Type B pancreatic cell (in vitro differentiated cells): ENCODE results near the gene POU2F2. TPM values are rescaled to one million over a fixed set of nuclear protein-coding genes. Genes with fewer than 3 reads are reported as not detected.

Experiments
- DNase-seq: peaks from one replicate; pipeline ENCODE4 v3.0.0; 2021; ENCODE audit warnings: mixed read lengths; ENCODE audit not compliant: unreplicated experiment; ENCODE audit errors: extremely low spot score
- H3K27ac Mint-ChIP-seq: 2 replicates; pipeline ENCODE4 v1.8.0; 2021; ENCODE audit warnings: mild to moderate bottlenecking, mixed read lengths
- H3K27me3 Mint-ChIP-seq: 2 replicates; pipeline ENCODE4 v1.8.0; 2021; ENCODE audit warnings: mixed read lengths
- H3K36me3 Mint-ChIP-seq: 2 replicates; pipeline ENCODE4 v1.8.0; 2021; ENCODE audit warnings: mixed read lengths
- H3K4me1 Mint-ChIP-seq: one replicate; pipeline ENCODE4 v1.8.0; 2021; ENCODE audit warnings: mixed read lengths; ENCODE audit not compliant: unreplicated experiment
- H3K4me3 Mint-ChIP-seq: 2 replicates; pipeline ENCODE4 v1.8.0; 2021; ENCODE audit warnings: mild to moderate bottlenecking, mixed read lengths
- H3K9me3 Mint-ChIP-seq: 2 replicates; pipeline ENCODE4 v1.8.0; 2021; ENCODE audit warnings: mixed read lengths
- CTCF ChIP-seq: fragments of 200-600 bp; sonication (generic); conservative IDR thresholded peaks from 2 replicates; pipeline ENCODE4 v1.5.0; 2021; ENCODE audit warnings: antibody characterized with exemption, mild to moderate bottlenecking
- total RNA-seq: library from RNA; stranded (reverse); gene quantifications from 2 replicates; pipeline ENCODE4 v1.2.1, GENCODE V29; 2021; ENCODE audit warnings: low replicate concordance

The POU2F2 gene
- total RNA-seq, 1 donor from 2014 or later: 1.7 TPM

GRCh38 chr19:42170715-42171114, 38.5 kb upstream of the POU2F2 start:
- Mint-ChIP-seq H3K4me3 (no peak overlapping the region), H3K4me1 (peaks cover 16% of the 10 kb centered on the region), H3K27ac (no peak overlapping the region), H3K36me3 (no peaks in the 10 kb centered on the region), H3K9me3 (no peaks in the 10 kb centered on the region), H3K27me3 (peaks cover 83% of the 10 kb centered on the region)
- no peak for TF ChIP-seq CTCF
- no peak for DNase-seq

- no peaks in the 10 kb centered on the region for H3K9me3 Mint-ChIP-seq
- H3K27ac Mint-ChIP-seq: no peak overlapping the region
- no peak for TF ChIP-seq CTCF
- H3K27me3 Mint-ChIP-seq: peaks cover 83% of the 10 kb centered on the region
- no peak for DNase-seq
- H3K4me3 Mint-ChIP-seq: no peak overlapping the region
- H3K4me1 Mint-ChIP-seq: peaks cover 16% of the 10 kb centered on the region
- no peaks in the 10 kb centered on the region for H3K36me3 Mint-ChIP-seq
Measured at GRCh38 chr19:42169486-42170413, 37.5 kb upstream of the POU2F2 start.

DNA sequence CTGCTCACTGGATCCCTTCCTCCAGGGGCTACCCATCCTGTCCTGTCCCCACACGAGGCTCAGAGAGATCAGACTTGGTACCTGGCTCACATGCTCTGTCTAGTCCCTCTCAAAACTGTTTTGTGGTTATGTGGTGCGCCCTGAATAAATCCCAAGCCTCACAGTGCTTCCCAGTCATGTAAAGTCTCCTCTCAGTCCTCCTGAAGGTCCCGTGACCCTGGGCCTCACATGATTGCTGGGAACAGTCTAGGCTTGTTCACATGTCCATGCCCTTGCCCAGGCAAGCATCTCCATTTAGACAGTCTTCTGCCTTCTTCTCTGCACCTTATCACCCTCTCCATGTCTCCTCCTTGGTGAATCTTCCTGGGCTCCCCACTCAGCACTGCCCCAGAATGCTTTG, 36.0 kb upstream of the POU2F2 start:
- no peak overlapping the region for H3K4me3 Mint-ChIP-seq
- H3K4me1 Mint-ChIP-seq: peaks cover 16% of the 10 kb centered on the region
- no peaks in the 10 kb centered on the region for H3K9me3 Mint-ChIP-seq
- DNase-seq: no peak
- no peak for TF ChIP-seq CTCF
- no peak overlapping the region for H3K27ac Mint-ChIP-seq
- H3K27me3 Mint-ChIP-seq: peaks cover 73% of the 10 kb centered on the region
- H3K36me3 Mint-ChIP-seq: no peaks in the 10 kb centered on the region

DNA sequence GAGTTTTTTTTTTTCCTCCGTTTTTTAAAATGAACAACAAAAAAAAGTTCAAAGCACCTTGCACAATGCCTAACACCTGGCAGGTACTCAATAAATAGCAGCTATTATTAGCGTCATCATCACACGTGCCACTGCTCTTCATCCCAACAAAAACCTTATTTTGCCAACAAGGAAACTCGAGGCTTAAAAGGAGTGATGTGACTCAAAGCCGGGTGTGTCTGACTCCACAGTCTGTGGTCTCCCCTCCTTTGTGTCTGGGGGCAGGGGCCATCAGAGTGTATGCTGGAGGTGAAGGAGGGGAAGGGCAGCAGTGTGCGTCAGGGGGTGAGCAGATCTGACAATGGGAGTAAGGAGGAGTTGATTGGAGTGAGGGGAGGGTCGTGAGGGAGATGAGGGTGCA, 34.1 kb upstream of the POU2F2 start:
- Mint-ChIP-seq H3K27ac (no peak overlapping the region), H3K4me1 (peaks cover 18% of the 10 kb centered on the region), H3K27me3 (peaks cover 69% of the 10 kb centered on the region), H3K4me3 (no peak overlapping the region), H3K36me3 (no peaks in the 10 kb centered on the region), H3K9me3 (no peaks in the 10 kb centered on the region)
- DNase-seq: no peak
- no peak for TF ChIP-seq CTCF

DNA sequence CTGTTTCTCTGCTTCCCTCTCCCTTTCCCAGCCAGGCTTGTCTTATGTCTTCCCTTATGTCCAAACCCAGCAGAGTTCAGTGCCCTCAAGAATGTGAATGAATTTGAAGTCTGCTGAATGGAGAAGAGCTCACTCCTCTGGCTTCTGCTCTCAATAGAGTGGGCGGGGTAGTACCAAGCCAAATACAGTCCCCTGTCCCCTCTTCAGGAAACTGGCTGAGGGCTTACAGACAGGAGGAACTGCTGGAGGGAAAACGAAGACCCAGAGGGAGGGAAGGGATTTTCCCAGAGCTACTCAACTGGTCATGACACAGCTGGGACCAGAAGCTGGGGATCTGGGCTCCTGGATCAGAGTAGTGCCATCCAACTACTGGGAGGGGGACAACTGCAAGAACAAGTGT, 32.9 kb upstream of the POU2F2 start:
- no peak for TF ChIP-seq CTCF

More for the DNA sequence above, 32.9 kb upstream of the POU2F2 start:
- no peak for DNase-seq
- H3K27me3 Mint-ChIP-seq: peaks cover 70% of the 10 kb centered on the region
- peaks cover 16% of the 10 kb centered on the region for H3K4me1 Mint-ChIP-seq
- no peaks in the 10 kb centered on the region for H3K36me3 Mint-ChIP-seq
- no peak overlapping the region for H3K4me3 Mint-ChIP-seq
- no peak overlapping the region for H3K27ac Mint-ChIP-seq
- no peaks in the 10 kb centered on the region for H3K9me3 Mint-ChIP-seq
